Spleen (tissue), 7 donors: ENCODE data around the gene ATP1A3.

ENCODE experiments used
- POLR2AphosphoS5 ChIP-seq, 3 donors: sonication (generic); formaldehyde crosslinking; IDR thresholded peaks; one replicate each; pipeline ENCODE4 v1.5.1; 2017; ENCODE audit warnings: antibody characterized with exemption in 3 of 3
- TF ChIP-seq, protein P1 (sequence below), 11 experiments: fragments of 200-600 bp in 7 of 11; fragments of 450-650 bp in 4 of 11; sonication (generic) in 4 of 11; IDR thresholded peaks in 8 of 11; conservative IDR thresholded peaks in 3 of 11; 1 replicate in 7 of 11; 2 replicates in 4 of 11; pipeline versions ENCODE4 v1.4.0 to v1.8.0; 2016 to 2021; ENCODE audit warnings: antibody characterized with exemption in 11 of 11, inconsistent platforms in 4 of 11, mild to moderate bottlenecking in 1 of 11
- donor health status: DM: no; HTN: no; CAD: no; lungs with moderate emphysema.
- donor health status: DM: no; HTN: no; CAD: no.
- donor health status: DM: no; HTN: no; CAD: no.

DNA sequence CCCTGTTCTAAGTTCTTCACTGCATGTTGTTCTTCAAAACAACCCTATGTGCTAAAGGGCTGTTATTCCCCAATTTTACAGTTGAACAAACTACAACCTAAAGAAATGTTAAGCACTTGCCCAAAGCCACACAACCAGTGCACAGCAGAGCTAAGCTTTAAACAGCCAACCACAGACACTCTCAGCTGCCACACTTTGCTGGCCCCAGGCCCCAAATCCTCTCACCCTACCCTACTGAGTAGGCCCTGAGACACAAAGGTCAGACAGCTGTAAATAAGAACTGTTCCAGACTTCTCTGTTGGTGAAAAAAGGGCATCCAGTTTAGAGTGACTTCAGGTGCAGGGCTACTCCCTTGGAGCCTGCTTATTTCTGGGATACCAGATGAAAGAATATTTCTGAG is 46.0 kb upstream of the ATP1A3 start:
- TF ChIP-seq, protein P1, sequence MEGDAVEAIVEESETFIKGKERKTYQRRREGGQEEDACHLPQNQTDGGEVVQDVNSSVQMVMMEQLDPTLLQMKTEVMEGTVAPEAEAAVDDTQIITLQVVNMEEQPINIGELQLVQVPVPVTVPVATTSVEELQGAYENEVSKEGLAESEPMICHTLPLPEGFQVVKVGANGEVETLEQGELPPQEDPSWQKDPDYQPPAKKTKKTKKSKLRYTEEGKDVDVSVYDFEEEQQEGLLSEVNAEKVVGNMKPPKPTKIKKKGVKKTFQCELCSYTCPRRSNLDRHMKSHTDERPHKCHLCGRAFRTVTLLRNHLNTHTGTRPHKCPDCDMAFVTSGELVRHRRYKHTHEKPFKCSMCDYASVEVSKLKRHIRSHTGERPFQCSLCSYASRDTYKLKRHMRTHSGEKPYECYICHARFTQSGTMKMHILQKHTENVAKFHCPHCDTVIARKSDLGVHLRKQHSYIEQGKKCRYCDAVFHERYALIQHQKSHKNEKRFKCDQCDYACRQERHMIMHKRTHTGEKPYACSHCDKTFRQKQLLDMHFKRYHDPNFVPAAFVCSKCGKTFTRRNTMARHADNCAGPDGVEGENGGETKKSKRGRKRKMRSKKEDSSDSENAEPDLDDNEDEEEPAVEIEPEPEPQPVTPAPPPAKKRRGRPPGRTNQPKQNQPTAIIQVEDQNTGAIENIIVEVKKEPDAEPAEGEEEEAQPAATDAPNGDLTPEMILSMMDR (IDR thresholded peaks at IDR 0.05 in 8 of 11, conservative IDR thresholded peaks at IDR 0.05 in 3 of 11): no peak
- TF ChIP-seq POLR2AphosphoS5 (IDR thresholded peaks at IDR 0.05): no peak
